Measurements from ENCODE around the gene VPS37B. TPM values are rescaled to one million over a fixed set of nuclear protein-coding genes. Genes with fewer than 3 reads are reported as not detected.

VPS37B gene
- total and polyA plus RNA-seq, 2 donors (not counting 1 experiment from before 2014, with no cell fraction given) = 10.7 to 25.6 TPM

GRCh38 chr12:122819209-122819785, 76.6 kb downstream of the VPS37B start:
- H3K27me3 ChIP-seq (ENCODE audit: control insufficient read depth, insufficient read depth, low read length) = no peaks in the 10 kb centered on the region
- no peak for DNase-seq (ENCODE audit: low read depth in 2 of 2)
- no peak overlapping the region for H2AFZ ChIP-seq (ENCODE audit: low read length)
- H3K79me2 ChIP-seq (ENCODE audit: control insufficient read depth, insufficient read depth, low read length) = no peaks in the 10 kb centered on the region
- H3K27ac ChIP-seq (ENCODE audit: insufficient read depth, low read length) = no peak overlapping the region
- H4K20me1 ChIP-seq (ENCODE audit: control insufficient read depth, extremely low read depth, insufficient read depth, low read length) = no peaks in the 10 kb centered on the region
- no peaks in the 10 kb centered on the region for H3K9me3 ChIP-seq (ENCODE audit: control insufficient read depth, insufficient read depth, low read depth, low read length)
- no peaks in the 10 kb centered on the region for H3K4me1 ChIP-seq (ENCODE audit: control insufficient read depth, extremely low read depth, insufficient read depth, low read length)
- TF ChIP-seq CTCF (conservative IDR thresholded peaks at IDR 0.05 in 1 of 2, IDR thresholded peaks at IDR 0.05 in 1 of 2; ENCODE audit: low read depth in 1 of 2, low read length in 2 of 2) (no peak), EZH2 (IDR thresholded peaks at IDR 0.05; ENCODE audit: low read length, missing control alignments) (no peak)
- H3K4me3 ChIP-seq (replicated peaks in 1 of 4; ENCODE audit: control extremely low read depth in 1 of 4, insufficient read depth in 1 of 4, low read depth in 3 of 4, low read length in 4 of 4) = no peak overlapping the region
- H3K36me3 ChIP-seq (ENCODE audit: control insufficient read depth, insufficient read depth, low read length) = no peaks in the 10 kb centered on the region
- no peak overlapping the region for H3K4me2 ChIP-seq (ENCODE audit: extremely low read depth, insufficient read depth, low read length)
- H3K9ac ChIP-seq (ENCODE audit: insufficient read depth, low read length) = no peak overlapping the region

Other genes starting within 250 kb of the VPS37B start
- gene HCAR2, start 192.8 kb downstream of the VPS37B start, total RNA-seq = under 0.01 TPM in 1 of 2 replicates, not detected in the other
- not detected in 2 replicates for gene HCAR2, start 192.8 kb downstream of the VPS37B start, polyA plus RNA-seq
- under 0.01 TPM in 1 of 2 replicates, not detected in the other for gene HCAR3, start 179.3 kb downstream of the VPS37B start, total RNA-seq
- gene HCAR3, start 179.3 kb downstream of the VPS37B start, polyA plus RNA-seq = not detected in 2 replicates
- gene HCAR1, start 165.3 kb downstream of the VPS37B start, total RNA-seq = 0.51 and 1.5 TPM in 2 replicates
- 0.43 and 1.1 TPM in 2 replicates for gene HCAR1, start 165.3 kb downstream of the VPS37B start, polyA plus RNA-seq
- gene DENR, start 143.3 kb downstream of the VPS37B start, total RNA-seq = 30.8 and 40.6 TPM in 2 replicates
- gene DENR, start 143.3 kb downstream of the VPS37B start, polyA plus RNA-seq = 46.5 and 49.1 TPM in 2 replicates
- gene CCDC62, start 121.6 kb downstream of the VPS37B start, total RNA-seq = 1.2 and 1.3 TPM in 2 replicates
- gene CCDC62, start 121.6 kb downstream of the VPS37B start, polyA plus RNA-seq = 0.06 TPM in 2 replicates
- 10.0 and 21.3 TPM in 2 replicates for gene HIP1R, start 60.7 kb downstream of the VPS37B start, total RNA-seq
- gene HIP1R, start 60.7 kb downstream of the VPS37B start, polyA plus RNA-seq = 3.4 and 5.5 TPM in 2 replicates
- 5.4 and 6.3 TPM in 2 replicates for gene ABCB9, start 70.3 kb upstream of the VPS37B start, total RNA-seq
- 3.1 and 3.8 TPM in 2 replicates for gene ABCB9, start 70.3 kb upstream of the VPS37B start, polyA plus RNA-seq
- 7.2 and 9.6 TPM in 2 replicates for gene OGFOD2, start 79.1 kb upstream of the VPS37B start, total RNA-seq
- 4.6 and 5.2 TPM in 2 replicates for gene OGFOD2, start 79.1 kb upstream of the VPS37B start, polyA plus RNA-seq
- gene ARL6IP4, start 84.6 kb upstream of the VPS37B start, total RNA-seq = 145 and 157 TPM in 2 replicates
- gene ARL6IP4, start 84.6 kb upstream of the VPS37B start, polyA plus RNA-seq = 149 and 196 TPM in 2 replicates